WERI-Rb-1 (cell line): Measurements from ENCODE around the gene BCAR3.

Experiments
- DNase-seq: peaks from one replicate; pipeline ENCODE4 v3.0.0-alpha.2; 2020
- H3K27ac ChIP-seq: fragments of 250-450 bp; sonication (Bioruptor Pico); 2 replicates; pipeline ENCODE4 v1.5.1; 2020; ENCODE audit warnings: mild to moderate bottlenecking, moderate library complexity
- H3K27me3 ChIP-seq: fragments of 250-450 bp; sonication (Bioruptor Pico); 2 replicates; pipeline ENCODE4 v1.5.1; 2021; ENCODE audit warnings: mild to moderate bottlenecking, low read depth, moderate library complexity; ENCODE audit not compliant: insufficient read depth, severe bottlenecking
- H3K36me3 ChIP-seq: fragments of 250-450 bp; sonication (Bioruptor Pico); 2 replicates; pipeline ENCODE4 v1.5.1; 2020; ENCODE audit warnings: mild to moderate bottlenecking, moderate library complexity
- H3K4me3 ChIP-seq: 2 replicates; pipeline ENCODE4 v1.5.1; 2011; ENCODE audit warnings: low read depth, mild to moderate bottlenecking, control low read depth, low read length
- H3K9me3 ChIP-seq: fragments of 250-450 bp; sonication (Bioruptor Pico); 2 replicates; pipeline ENCODE4 v1.5.1; 2021; ENCODE audit warnings: mild to moderate bottlenecking, moderate library complexity; ENCODE audit not compliant: severe bottlenecking
- TF ChIP-seq, protein P1 (sequence below): IDR thresholded peaks from 2 replicates; pipeline ENCODE4 v1.5.1; 2011; ENCODE audit warnings: low read depth, mild to moderate bottlenecking, control low read depth, inconsistent platforms, low read length

BCAR3 gene

DNA sequence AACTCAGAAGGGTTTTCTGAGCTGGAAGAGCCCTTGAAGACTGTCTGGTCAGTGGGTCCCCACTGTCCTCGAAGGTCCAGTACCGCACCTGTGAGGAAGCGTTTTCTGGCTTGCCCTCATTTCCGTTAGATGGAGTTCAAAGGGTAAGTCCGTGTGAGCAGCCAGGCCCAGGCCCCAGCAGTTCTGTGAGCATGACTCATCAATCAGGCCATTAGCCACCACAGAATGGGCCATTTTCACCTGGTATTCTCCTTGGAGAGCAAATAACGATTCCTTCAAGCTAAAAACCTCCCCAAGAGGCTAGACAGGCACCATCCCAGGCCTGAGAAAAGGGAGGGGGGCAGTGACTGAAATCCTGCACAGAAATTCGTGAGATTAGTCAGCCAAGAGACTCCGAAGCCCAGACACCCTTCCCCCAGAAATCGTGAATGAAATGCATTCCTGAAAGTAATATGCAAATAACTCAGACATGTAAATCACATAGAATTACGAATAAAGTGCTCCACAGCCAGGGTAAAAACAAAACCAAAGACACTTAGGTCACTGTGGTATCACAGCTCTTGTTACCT is 66.0 kb downstream of the BCAR3 start:
- Histone ChIP-seq H3K27me3 (no peaks in the 10 kb centered on the region), H3K4me3 (no peak overlapping the region), H3K9me3 (no peaks in the 10 kb centered on the region), H3K27ac (no peak overlapping the region), H3K36me3 (no peaks in the 10 kb centered on the region)
- DNase-seq: no peak
- TF ChIP-seq, protein P1, sequence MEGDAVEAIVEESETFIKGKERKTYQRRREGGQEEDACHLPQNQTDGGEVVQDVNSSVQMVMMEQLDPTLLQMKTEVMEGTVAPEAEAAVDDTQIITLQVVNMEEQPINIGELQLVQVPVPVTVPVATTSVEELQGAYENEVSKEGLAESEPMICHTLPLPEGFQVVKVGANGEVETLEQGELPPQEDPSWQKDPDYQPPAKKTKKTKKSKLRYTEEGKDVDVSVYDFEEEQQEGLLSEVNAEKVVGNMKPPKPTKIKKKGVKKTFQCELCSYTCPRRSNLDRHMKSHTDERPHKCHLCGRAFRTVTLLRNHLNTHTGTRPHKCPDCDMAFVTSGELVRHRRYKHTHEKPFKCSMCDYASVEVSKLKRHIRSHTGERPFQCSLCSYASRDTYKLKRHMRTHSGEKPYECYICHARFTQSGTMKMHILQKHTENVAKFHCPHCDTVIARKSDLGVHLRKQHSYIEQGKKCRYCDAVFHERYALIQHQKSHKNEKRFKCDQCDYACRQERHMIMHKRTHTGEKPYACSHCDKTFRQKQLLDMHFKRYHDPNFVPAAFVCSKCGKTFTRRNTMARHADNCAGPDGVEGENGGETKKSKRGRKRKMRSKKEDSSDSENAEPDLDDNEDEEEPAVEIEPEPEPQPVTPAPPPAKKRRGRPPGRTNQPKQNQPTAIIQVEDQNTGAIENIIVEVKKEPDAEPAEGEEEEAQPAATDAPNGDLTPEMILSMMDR: no peak

DNA sequence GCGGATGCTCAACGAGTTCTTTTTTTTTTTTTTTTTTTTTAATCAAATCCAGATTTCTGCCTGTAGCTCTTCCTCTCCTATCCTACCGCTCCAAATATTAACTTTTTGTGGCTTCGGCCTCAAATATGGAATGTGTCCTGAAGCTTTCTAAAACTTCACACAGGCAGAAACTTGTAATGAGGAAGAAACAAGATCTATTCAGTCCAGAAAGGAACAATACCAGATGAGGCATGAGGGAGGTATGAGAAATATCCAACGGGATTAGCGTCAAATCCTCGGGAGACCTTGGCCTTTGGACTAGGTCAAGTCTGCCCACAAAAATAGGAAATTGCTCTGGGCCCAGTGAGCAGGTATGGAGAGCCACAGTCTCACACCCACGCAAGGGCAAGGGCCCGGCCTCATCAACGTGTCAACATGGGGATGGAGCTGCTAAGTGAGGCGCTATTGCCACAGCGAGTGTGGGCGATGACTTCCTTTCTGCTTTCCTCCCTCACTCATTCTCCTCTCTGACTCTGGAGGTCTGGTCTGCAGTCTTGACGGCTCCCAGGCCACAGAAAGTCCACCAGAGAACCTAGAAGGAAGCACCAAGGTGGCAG is 66.6 kb downstream of the BCAR3 start:
- H3K27me3 ChIP-seq: no peaks in the 10 kb centered on the region
- no peaks in the 10 kb centered on the region for H3K36me3 ChIP-seq
- no peak for DNase-seq
- no peaks in the 10 kb centered on the region for H3K9me3 ChIP-seq
- TF ChIP-seq, protein P1: no peak
- no peak overlapping the region for H3K27ac ChIP-seq
- no peak overlapping the region for H3K4me3 ChIP-seq

DNA sequence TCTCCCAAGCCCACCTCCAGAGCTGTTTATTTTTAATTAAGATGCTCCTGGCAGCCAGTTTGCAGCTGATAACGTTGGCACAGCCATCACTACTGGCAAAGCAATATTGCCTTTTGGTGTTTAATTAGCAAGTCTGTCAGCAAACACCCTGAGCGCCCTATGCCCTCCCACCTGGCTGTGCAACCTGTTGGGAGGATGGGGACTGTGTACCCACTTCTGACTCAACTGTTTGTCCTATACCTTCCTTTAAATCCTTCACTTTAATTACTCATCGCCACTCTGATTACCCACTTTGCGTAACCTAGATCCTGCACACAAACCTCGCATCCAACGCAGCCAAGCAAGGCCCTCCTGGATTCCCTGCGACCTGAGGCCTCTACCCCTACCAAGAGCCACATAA is 67.1 kb downstream of the BCAR3 start:
- DNase-seq: no peak
- Histone ChIP-seq H3K4me3 (no peak overlapping the region), H3K36me3 (no peaks in the 10 kb centered on the region), H3K27me3 (no peaks in the 10 kb centered on the region), H3K27ac (no peak overlapping the region), H3K9me3 (no peaks in the 10 kb centered on the region)
- TF ChIP-seq, protein P1: no peak

DNA sequence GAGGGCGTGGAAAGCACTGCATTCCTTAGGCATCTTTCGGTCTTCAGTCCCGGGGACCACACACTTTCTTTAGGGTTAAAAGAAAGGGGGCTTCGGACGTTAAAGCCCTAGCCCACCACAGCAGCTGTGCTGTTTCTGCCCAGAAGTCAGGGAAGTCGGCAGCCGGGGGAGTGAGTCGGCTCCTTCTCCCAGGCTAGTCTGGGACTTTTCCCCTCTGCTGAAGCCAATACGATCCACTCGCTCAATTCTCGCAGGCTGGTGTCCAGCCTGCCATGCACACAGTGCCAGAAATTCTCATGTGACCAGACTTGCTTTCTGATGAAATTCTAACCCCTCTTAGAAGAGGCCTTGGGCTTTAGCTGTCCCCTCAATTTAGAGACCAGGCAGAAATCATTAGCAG is 67.7 kb downstream of the BCAR3 start:
- Histone ChIP-seq H3K9me3 (no peaks in the 10 kb centered on the region), H3K36me3 (no peaks in the 10 kb centered on the region), H3K27ac (no peak overlapping the region), H3K27me3 (no peaks in the 10 kb centered on the region), H3K4me3 (no peak overlapping the region)
- TF ChIP-seq, protein P1: no peak
- no peak for DNase-seq

DNA sequence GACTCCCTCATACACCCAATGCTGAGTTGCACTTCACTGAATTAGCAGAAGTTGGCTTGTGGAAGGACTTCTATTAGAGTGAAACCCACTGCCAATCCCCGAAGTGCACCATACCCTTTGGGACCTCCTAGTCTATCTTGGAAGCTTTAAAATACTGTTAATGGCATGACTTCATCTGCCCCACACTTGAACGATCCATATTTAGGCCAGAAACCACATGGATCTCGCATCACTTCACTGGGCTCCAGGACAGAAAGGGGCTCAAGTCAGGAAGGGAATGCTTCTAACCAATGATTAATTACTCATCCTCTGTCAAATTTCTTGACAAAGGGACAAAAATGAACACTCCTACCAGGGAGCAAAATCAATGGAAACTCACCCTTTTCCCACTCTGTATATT is 69.1 kb downstream of the BCAR3 start:
- Histone ChIP-seq H3K27me3 (no peaks in the 10 kb centered on the region), H3K27ac (no peak overlapping the region), H3K36me3 (no peaks in the 10 kb centered on the region), H3K9me3 (no peaks in the 10 kb centered on the region), H3K4me3 (no peak overlapping the region)
- TF ChIP-seq, protein P1: no peak
- DNase-seq: no peak

DNA sequence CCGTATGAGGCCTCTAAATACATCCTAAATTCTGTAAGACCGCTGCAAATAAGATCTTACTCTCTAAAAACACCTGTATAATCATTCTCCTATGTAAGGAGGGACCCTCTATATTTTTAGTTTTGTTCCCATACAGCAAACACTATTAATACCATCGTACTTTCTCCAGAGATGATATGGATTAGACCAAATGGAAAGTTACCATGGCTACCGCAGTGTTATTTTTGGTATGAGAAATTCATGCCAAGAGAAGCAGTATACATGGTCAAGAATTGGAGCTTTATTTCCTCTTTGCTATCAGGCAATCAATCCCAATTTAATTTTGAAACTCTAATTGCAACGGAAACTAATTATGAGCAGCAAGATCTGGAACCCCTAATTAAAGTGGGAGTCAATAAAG is 70.0 kb downstream of the BCAR3 start:
- DNase-seq: no peak
- Histone ChIP-seq H3K36me3 (no peaks in the 10 kb centered on the region), H3K4me3 (no peak overlapping the region), H3K9me3 (no peaks in the 10 kb centered on the region), H3K27ac (no peak overlapping the region), H3K27me3 (no peaks in the 10 kb centered on the region)
- TF ChIP-seq, protein P1: no peak
